ENCODE results near the gene RAI1.

GRCh38 chr17:17844079-17844478 lies 162.8 kb downstream of the RAI1 start:
- TF ChIP-seq, protein P1, sequence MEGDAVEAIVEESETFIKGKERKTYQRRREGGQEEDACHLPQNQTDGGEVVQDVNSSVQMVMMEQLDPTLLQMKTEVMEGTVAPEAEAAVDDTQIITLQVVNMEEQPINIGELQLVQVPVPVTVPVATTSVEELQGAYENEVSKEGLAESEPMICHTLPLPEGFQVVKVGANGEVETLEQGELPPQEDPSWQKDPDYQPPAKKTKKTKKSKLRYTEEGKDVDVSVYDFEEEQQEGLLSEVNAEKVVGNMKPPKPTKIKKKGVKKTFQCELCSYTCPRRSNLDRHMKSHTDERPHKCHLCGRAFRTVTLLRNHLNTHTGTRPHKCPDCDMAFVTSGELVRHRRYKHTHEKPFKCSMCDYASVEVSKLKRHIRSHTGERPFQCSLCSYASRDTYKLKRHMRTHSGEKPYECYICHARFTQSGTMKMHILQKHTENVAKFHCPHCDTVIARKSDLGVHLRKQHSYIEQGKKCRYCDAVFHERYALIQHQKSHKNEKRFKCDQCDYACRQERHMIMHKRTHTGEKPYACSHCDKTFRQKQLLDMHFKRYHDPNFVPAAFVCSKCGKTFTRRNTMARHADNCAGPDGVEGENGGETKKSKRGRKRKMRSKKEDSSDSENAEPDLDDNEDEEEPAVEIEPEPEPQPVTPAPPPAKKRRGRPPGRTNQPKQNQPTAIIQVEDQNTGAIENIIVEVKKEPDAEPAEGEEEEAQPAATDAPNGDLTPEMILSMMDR (conservative IDR thresholded peaks at IDR 0.05), result no peak
- no peak for TF ChIP-seq ZFX (IDR thresholded peaks at IDR 0.05)

All from C4-2B (cell line).